ENCODE measurements around the gene VAV2. TPM values are rescaled to one million over a fixed set of nuclear protein-coding genes. Genes with fewer than 3 reads are reported as not detected.
A peak's percentile ranks its signal among the peaks of the same experiment; 100 is the strongest.

Gene VAV2
- total and polyA plus RNA-seq, 4 donors, result 4.9 to 26.4 (median 17.0) TPM

DNA sequence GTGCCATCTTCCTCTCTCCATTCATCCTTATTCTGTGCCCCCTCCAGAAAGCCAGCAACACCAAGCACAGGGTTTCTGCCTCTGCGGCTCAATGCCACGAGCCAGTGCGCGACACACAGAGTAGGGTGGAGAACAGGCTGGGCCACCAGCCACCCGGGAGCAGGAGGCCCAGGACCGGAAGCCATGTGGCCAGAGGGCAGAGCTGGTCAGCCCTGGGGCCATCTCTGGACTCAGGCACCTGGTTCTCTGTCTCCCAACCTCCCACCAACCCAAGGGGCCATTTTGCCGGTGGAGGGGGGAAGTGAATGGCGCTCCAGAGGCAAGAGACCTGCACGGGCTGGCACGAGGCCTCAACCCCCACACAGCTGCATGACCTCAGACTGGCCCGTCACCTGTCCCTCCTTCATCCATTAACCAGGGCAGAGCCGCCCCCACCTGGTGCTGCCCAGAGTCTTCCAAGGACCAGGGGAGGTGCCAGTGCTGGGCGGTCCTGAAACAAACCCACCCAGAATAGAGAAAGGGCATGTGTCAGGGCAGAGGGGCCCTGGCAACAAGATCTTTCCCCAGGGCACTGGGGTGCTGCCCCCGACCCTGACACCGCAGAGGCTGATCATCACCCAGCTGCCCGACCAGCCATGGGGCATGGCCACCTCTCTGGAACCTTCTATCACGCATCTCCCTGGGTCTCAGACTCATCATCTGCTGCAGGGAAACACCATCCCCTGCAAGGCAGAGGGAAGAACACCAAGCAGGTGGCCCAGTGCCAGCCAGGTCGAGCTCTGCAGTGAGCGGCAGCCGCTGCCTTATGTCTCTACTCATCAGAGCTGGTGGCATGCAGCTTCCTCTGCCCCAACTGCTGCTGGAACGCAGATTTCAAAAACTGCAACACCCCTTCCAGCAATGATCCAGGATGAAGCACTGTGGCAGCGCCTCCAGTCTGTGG is 11.9 kb downstream of the VAV2 start:
- TF ChIP-seq RXRA (IDR thresholded peaks at IDR 0.05), result no peak
- TF ChIP-seq ZBTB33 (IDR thresholded peaks at IDR 0.05), result no peak
- TF ChIP-seq HNF4G (IDR thresholded peaks at IDR 0.05), result no peak
- TF ChIP-seq NR2F2 (IDR thresholded peaks at IDR 0.05), result no peak
- peak in 1 of 2 donors; percentile 8 for TF ChIP-seq GABPA (IDR thresholded peaks at IDR 0.05 in 1 of 2, conservative IDR thresholded peaks at IDR 0.05 in 1 of 2)
- TF ChIP-seq YY1 (IDR thresholded peaks at IDR 0.05), result no peak
- no peak for TF ChIP-seq MAX (IDR thresholded peaks at IDR 0.05)
- TF ChIP-seq RAD21 (IDR thresholded peaks at IDR 0.05), result peak in 1 of 2 donors; percentile 17
- TF ChIP-seq HNF4A (conservative IDR thresholded peaks at IDR 0.05), result peak in 1 of 2 donors; percentile 7
- TF ChIP-seq, protein P1, sequence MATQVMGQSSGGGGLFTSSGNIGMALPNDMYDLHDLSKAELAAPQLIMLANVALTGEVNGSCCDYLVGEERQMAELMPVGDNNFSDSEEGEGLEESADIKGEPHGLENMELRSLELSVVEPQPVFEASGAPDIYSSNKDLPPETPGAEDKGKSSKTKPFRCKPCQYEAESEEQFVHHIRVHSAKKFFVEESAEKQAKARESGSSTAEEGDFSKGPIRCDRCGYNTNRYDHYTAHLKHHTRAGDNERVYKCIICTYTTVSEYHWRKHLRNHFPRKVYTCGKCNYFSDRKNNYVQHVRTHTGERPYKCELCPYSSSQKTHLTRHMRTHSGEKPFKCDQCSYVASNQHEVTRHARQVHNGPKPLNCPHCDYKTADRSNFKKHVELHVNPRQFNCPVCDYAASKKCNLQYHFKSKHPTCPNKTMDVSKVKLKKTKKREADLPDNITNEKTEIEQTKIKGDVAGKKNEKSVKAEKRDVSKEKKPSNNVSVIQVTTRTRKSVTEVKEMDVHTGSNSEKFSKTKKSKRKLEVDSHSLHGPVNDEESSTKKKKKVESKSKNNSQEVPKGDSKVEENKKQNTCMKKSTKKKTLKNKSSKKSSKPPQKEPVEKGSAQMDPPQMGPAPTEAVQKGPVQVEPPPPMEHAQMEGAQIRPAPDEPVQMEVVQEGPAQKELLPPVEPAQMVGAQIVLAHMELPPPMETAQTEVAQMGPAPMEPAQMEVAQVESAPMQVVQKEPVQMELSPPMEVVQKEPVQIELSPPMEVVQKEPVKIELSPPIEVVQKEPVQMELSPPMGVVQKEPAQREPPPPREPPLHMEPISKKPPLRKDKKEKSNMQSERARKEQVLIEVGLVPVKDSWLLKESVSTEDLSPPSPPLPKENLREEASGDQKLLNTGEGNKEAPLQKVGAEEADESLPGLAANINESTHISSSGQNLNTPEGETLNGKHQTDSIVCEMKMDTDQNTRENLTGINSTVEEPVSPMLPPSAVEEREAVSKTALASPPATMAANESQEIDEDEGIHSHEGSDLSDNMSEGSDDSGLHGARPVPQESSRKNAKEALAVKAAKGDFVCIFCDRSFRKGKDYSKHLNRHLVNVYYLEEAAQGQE (IDR thresholded peaks at IDR 0.05), result no peak
- TF ChIP-seq FOXA1 (IDR thresholded peaks at IDR 0.05), result no peak
- TF ChIP-seq, protein P2, sequence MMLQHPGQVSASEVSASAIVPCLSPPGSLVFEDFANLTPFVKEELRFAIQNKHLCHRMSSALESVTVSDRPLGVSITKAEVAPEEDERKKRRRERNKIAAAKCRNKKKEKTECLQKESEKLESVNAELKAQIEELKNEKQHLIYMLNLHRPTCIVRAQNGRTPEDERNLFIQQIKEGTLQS (IDR thresholded peaks at IDR 0.05), result no peak
- TF ChIP-seq, protein P3, sequence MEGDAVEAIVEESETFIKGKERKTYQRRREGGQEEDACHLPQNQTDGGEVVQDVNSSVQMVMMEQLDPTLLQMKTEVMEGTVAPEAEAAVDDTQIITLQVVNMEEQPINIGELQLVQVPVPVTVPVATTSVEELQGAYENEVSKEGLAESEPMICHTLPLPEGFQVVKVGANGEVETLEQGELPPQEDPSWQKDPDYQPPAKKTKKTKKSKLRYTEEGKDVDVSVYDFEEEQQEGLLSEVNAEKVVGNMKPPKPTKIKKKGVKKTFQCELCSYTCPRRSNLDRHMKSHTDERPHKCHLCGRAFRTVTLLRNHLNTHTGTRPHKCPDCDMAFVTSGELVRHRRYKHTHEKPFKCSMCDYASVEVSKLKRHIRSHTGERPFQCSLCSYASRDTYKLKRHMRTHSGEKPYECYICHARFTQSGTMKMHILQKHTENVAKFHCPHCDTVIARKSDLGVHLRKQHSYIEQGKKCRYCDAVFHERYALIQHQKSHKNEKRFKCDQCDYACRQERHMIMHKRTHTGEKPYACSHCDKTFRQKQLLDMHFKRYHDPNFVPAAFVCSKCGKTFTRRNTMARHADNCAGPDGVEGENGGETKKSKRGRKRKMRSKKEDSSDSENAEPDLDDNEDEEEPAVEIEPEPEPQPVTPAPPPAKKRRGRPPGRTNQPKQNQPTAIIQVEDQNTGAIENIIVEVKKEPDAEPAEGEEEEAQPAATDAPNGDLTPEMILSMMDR (IDR thresholded peaks at IDR 0.05; ENCODE audit: low read depth, low read length, missing input control), result no peak
- TF ChIP-seq FOXA2 (IDR thresholded peaks at IDR 0.05), result no peak
- TF ChIP-seq EGR1 (IDR thresholded peaks at IDR 0.05; ENCODE audit: low read depth in 2 of 2), result no peak
- TF ChIP-seq SP1 (IDR thresholded peaks at IDR 0.05), result no peak
- no peak for TF ChIP-seq JUND (IDR thresholded peaks at IDR 0.05)
- TF ChIP-seq TAF1 (conservative IDR thresholded peaks at IDR 0.05), result no peak
- Histone ChIP-seq H3K4me1 (ENCODE audit: control insufficient read depth in 4 of 4, insufficient read depth in 4 of 4, low read length in 3 of 4) (peaks cover 27 to 57% (median 49%) of the 10 kb centered on the region in 4 donors), H3K36me3 (ENCODE audit: control insufficient read depth in 4 of 4, insufficient read depth in 3 of 4, low read depth in 1 of 4, low read length in 3 of 4) (no peaks in the 10 kb centered on the region), H3K27ac (ENCODE audit: low read depth in 1 of 2, low read length in 2 of 2) (peak overlapping the region; percentile 79 to 82), H3K9me3 (ENCODE audit: control insufficient read depth in 4 of 4, low read length in 3 of 4) (no peaks in the 10 kb centered on the region), H3K4me3 (ENCODE audit: low read depth in 1 of 3, low read length in 3 of 3) (no peak overlapping the region), H3K9ac (ENCODE audit: low read depth in 1 of 2, low read length in 2 of 2) (peak overlapping the region; percentile 50 to 81), H3K27me3 (ENCODE audit: control insufficient read depth in 4 of 4, insufficient read depth in 4 of 4, low read length in 3 of 4) (no peaks in the 10 kb centered on the region)
- 54% methylated on average over 22 of the region's 22 CpGs for WGBS
- no peak for DNase-seq (ENCODE audit: low spot score)
